Measurements from ENCODE around the gene SLMAP.

DNA sequence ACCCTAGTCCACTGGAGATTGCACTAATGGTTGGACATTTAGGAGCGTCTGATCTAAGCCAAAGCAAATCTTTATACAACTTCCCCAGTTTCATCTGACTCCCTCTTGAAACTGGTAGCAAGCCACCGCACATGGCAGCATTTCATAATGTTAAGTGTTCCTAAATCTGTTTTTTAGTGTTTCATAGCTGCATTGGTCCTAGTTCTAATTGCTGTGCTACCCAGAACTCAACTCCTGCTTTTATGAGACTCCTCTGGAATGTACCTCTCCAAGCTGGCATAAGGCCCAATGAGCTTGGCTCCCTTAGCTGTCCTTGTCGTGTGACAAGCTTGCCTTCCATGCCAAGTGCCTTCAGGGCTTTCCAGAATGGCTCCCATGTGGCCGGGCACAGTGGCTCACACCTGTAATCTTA lies 186.8 kb downstream of the SLMAP start:
- TF ChIP-seq, protein P1, sequence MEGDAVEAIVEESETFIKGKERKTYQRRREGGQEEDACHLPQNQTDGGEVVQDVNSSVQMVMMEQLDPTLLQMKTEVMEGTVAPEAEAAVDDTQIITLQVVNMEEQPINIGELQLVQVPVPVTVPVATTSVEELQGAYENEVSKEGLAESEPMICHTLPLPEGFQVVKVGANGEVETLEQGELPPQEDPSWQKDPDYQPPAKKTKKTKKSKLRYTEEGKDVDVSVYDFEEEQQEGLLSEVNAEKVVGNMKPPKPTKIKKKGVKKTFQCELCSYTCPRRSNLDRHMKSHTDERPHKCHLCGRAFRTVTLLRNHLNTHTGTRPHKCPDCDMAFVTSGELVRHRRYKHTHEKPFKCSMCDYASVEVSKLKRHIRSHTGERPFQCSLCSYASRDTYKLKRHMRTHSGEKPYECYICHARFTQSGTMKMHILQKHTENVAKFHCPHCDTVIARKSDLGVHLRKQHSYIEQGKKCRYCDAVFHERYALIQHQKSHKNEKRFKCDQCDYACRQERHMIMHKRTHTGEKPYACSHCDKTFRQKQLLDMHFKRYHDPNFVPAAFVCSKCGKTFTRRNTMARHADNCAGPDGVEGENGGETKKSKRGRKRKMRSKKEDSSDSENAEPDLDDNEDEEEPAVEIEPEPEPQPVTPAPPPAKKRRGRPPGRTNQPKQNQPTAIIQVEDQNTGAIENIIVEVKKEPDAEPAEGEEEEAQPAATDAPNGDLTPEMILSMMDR (IDR thresholded peaks at IDR 0.05; ENCODE audit: insufficient read depth, low read length): no peak
- no peak for TF ChIP-seq SPI1 (IDR thresholded peaks at IDR 0.05; ENCODE audit: borderline replicate concordance, low read depth)

Data from HL-60 (cell line).